ENCODE results near the gene GALNTL6. TPM values are rescaled to one million over a fixed set of nuclear protein-coding genes. Genes with fewer than 3 reads are reported as not detected.

Gene GALNTL6
- total RNA-seq, 1 experiment from 2014 or later, result not detected

DNA sequence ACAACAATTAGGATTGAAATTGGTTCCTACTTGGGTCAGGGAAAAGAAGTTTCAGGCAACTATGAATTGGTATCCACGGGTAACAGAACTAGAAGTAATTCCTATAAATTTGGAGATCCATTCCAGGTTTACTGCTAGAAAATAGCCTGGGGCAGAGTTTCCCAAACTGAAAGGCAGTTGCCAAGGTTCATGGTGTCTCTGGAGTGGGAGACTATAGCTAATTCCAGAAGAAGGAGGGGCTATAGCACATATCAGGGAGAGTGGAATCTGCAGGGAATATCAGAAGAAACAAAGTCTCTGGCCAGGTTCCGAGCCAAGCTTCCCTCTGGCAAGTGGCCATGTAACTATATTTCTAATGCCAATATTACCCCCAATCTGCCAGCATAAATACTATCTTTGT lies 166.3 kb downstream of the GALNTL6 start:
- H3K4me2 ChIP-seq (ENCODE audit: low read length), result no peak overlapping the region
- no peaks in the 10 kb centered on the region for H3K27me3 ChIP-seq (ENCODE audit: insufficient read depth, low read length)
- ChIA-PET CTCF (no interaction called here), RAD21 (ENCODE audit: low non-redundant PET in 1 of 2, low total read pairs in 2 of 2, uncharacterized antibody in 2 of 2, unreplicated experiment in 2 of 2) (no interaction called here), POLR2A (no interaction called here)
- intact Hi-C loops (cut with micrococcal nuclease), result no loop called here
- no peak for ATAC-seq
- TF ChIP-seq ELF1 (IDR thresholded peaks at IDR 0.05; ENCODE audit: borderline replicate concordance, low read depth) (no peak), FOSL1 (IDR thresholded peaks at IDR 0.05; ENCODE audit: low read depth) (no peak), POLR2AphosphoS5 (IDR thresholded peaks at IDR 0.05; ENCODE audit: low read depth, low read length) (no peak), RAD21 (IDR thresholded peaks at IDR 0.05; ENCODE audit: low read depth) (no peak), EZH2 (IDR thresholded peaks at IDR 0.05) (no peak), SP1 (IDR thresholded peaks at IDR 0.05; ENCODE audit: low read depth) (no peak), JUND (IDR thresholded peaks at IDR 0.05) (no peak), SRF (IDR thresholded peaks at IDR 0.05; ENCODE audit: low read depth) (no peak), SIN3A (IDR thresholded peaks at IDR 0.05; ENCODE audit: low read depth) (no peak), YY1 (IDR thresholded peaks at IDR 0.05; ENCODE audit: extremely low read depth, insufficient replicate concordance, low read depth, low read length) (no peak), EGR1 (IDR thresholded peaks at IDR 0.05; ENCODE audit: low read depth) (no peak), POLR2A (IDR thresholded peaks at IDR 0.05; ENCODE audit: borderline replicate concordance, extremely low read depth, insufficient read depth, insufficient read length) (no peak), ZNF274 (IDR thresholded peaks at IDR 0.05; ENCODE audit: low read depth, low read length) (no peak), CBX3 (IDR thresholded peaks at IDR 0.05; ENCODE audit: low read depth) (no peak)
- TF ChIP-seq, protein P1, sequence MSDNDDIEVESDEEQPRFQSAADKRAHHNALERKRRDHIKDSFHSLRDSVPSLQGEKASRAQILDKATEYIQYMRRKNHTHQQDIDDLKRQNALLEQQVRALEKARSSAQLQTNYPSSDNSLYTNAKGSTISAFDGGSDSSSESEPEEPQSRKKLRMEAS (IDR thresholded peaks at IDR 0.05), result no peak
- TF ChIP-seq, protein P2, sequence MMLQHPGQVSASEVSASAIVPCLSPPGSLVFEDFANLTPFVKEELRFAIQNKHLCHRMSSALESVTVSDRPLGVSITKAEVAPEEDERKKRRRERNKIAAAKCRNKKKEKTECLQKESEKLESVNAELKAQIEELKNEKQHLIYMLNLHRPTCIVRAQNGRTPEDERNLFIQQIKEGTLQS (IDR thresholded peaks at IDR 0.05), result no peak
- TF ChIP-seq, protein P3, sequence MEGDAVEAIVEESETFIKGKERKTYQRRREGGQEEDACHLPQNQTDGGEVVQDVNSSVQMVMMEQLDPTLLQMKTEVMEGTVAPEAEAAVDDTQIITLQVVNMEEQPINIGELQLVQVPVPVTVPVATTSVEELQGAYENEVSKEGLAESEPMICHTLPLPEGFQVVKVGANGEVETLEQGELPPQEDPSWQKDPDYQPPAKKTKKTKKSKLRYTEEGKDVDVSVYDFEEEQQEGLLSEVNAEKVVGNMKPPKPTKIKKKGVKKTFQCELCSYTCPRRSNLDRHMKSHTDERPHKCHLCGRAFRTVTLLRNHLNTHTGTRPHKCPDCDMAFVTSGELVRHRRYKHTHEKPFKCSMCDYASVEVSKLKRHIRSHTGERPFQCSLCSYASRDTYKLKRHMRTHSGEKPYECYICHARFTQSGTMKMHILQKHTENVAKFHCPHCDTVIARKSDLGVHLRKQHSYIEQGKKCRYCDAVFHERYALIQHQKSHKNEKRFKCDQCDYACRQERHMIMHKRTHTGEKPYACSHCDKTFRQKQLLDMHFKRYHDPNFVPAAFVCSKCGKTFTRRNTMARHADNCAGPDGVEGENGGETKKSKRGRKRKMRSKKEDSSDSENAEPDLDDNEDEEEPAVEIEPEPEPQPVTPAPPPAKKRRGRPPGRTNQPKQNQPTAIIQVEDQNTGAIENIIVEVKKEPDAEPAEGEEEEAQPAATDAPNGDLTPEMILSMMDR (IDR thresholded peaks at IDR 0.05 in 2 of 3, conservative IDR thresholded peaks at IDR 0.05 in 1 of 3; ENCODE audit: borderline replicate concordance in 1 of 3, insufficient read depth in 1 of 3, low read depth in 2 of 3, low read length in 2 of 3), result no peak
- TF ChIP-seq, protein P4, sequence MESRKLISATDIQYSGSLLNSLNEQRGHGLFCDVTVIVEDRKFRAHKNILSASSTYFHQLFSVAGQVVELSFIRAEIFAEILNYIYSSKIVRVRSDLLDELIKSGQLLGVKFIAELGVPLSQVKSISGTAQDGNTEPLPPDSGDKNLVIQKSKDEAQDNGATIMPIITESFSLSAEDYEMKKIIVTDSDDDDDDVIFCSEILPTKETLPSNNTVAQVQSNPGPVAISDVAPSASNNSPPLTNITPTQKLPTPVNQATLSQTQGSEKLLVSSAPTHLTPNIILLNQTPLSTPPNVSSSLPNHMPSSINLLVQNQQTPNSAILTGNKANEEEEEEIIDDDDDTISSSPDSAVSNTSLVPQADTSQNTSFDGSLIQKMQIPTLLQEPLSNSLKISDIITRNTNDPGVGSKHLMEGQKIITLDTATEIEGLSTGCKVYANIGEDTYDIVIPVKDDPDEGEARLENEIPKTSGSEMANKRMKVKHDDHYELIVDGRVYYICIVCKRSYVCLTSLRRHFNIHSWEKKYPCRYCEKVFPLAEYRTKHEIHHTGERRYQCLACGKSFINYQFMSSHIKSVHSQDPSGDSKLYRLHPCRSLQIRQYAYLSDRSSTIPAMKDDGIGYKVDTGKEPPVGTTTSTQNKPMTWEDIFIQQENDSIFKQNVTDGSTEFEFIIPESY (IDR thresholded peaks at IDR 0.05; ENCODE audit: extremely low read depth, insufficient replicate concordance, low read length), result no peak
- no peaks in the 10 kb centered on the region for H4K20me1 ChIP-seq (ENCODE audit: insufficient read depth)
- H3K36me3 ChIP-seq (ENCODE audit: control insufficient read depth in 1 of 2, insufficient read depth in 2 of 2, low read length in 2 of 2), result no peaks in the 10 kb centered on the region
- no peaks in the 10 kb centered on the region for H3K79me2 ChIP-seq (ENCODE audit: insufficient read depth, low read length)
- no peak overlapping the region for H3K4me3 ChIP-seq (replicated peaks in 1 of 2; ENCODE audit: low read depth in 1 of 2, low read length in 2 of 2)
- no peak for DNase-seq (ENCODE audit: low read depth, low spot score)
- H3K9me3 ChIP-seq (ENCODE audit: control insufficient read depth in 1 of 2, insufficient read depth in 1 of 2, low read depth in 1 of 2, low read length in 2 of 2), result no peaks in the 10 kb centered on the region
- H2AFZ ChIP-seq (ENCODE audit: low read depth, low read length, poor library complexity, severe bottlenecking), result no peak overlapping the region
- H3K4me1 ChIP-seq (ENCODE audit: control insufficient read depth in 1 of 2, insufficient read depth in 2 of 2, low read length in 2 of 2), result no peaks in the 10 kb centered on the region
- no peaks in the 10 kb centered on the region for H3K9me2 ChIP-seq (ENCODE audit: insufficient read depth)
- no peak overlapping the region for H3K9ac ChIP-seq (ENCODE audit: low read length)
- no TSS peak for BruUV-seq (replicated peaks)
- no peak overlapping the region for H3K27ac ChIP-seq (ENCODE audit: low read depth, low read length)
